ENCODE data around the gene CRKL.

- TF ChIP-seq POLR2A (IDR thresholded peaks at IDR 0.05; ENCODE audit: low read length) (no peak), CTCF (IDR thresholded peaks at IDR 0.05) (no peak), RCOR1 (IDR thresholded peaks at IDR 0.05; ENCODE audit: low read depth, low read length) (no peak), MAFK (IDR thresholded peaks at IDR 0.05; ENCODE audit: partially characterized antibody) (no peak), ESRRA (IDR thresholded peaks at IDR 0.05; ENCODE audit: borderline replicate concordance, low read length) (no peak), MYC (IDR thresholded peaks at IDR 0.05; ENCODE audit: borderline replicate concordance, low read length) (no peak)
These were observed 32.8 kb upstream of the CRKL start for GRCh38 chr22:20884454-20884853.

All from A549 (cell line).